ENCODE data around the gene ERCC1.

Gene ERCC1

GRCh38 chr19:45407091-45407375 is 16.7 kb downstream of the ERCC1 start:
- Histone ChIP-seq H3K36me3 (ENCODE audit: insufficient read depth, low read length) (peaks cover 4% of the 10 kb centered on the region; the same call in 1 of the 2 replicates), H3K27ac (no peak overlapping the region)

GRCh38 chr19:45406226-45407090 is 17.3 kb downstream of the ERCC1 start, which contains the start of gene POLR1G:
POLR1G (plus strand) TSS chr19:45406644; CDS start chr19:45406697, 53 bp downstream.
- H3K4me3 ChIP-seq, result peak within 1 kb of the TSS; percentile 87
- no peaks in the 10 kb centered on the region for H3K9me3 ChIP-seq (ENCODE audit: low read depth, low read length)
- TF ChIP-seq POLR2AphosphoS5 (IDR thresholded peaks at IDR 0.05; ENCODE audit: borderline replicate concordance, low read depth, low read length), result peak; percentile 89
- no peak for TF ChIP-seq FOXP2 (optimal IDR thresholded peaks at IDR 0.05; ENCODE audit: control extremely low read depth, extremely low read length, insufficient read depth)

More at GRCh38 chr19:45407091-45407375, 16.7 kb downstream of the ERCC1 start:
- H3K4me3 ChIP-seq, result peak overlapping the region; percentile 87
- TF ChIP-seq POLR2AphosphoS5 (IDR thresholded peaks at IDR 0.05; ENCODE audit: borderline replicate concordance, low read depth, low read length) (no peak), EZH2 (IDR thresholded peaks at IDR 0.05) (no peak)
- DNase-seq (ENCODE audit: low read depth, low spot score), result no peak
- no peaks in the 10 kb centered on the region for H3K9me3 ChIP-seq (ENCODE audit: low read depth, low read length)
- peak overlapping the region; percentile 97 for H3K9ac ChIP-seq (ENCODE audit: insufficient read length)

GRCh38 chr19:45405435-45406225 is 18.1 kb downstream of the ERCC1 start:
- peak overlapping the region; percentile 87 for H3K4me3 ChIP-seq
- TF ChIP-seq POLR2AphosphoS5 (IDR thresholded peaks at IDR 0.05; ENCODE audit: borderline replicate concordance, low read depth, low read length), result peak; percentile 68; the same call in 1 of the 2 replicates
- no peak for TF ChIP-seq EZH2 (IDR thresholded peaks at IDR 0.05)
- no peak for DNase-seq (ENCODE audit: low read depth, low spot score)

More at GRCh38 chr19:45406226-45407090, 17.3 kb downstream of the ERCC1 start, which contains the start of gene POLR1G:
- peak; percentile 72 for DNase-seq (ENCODE audit: low read depth, low spot score)
- H3K9ac ChIP-seq (ENCODE audit: insufficient read length), result peak within 1 kb of the TSS; percentile 97
- H3K36me3 ChIP-seq (ENCODE audit: insufficient read depth, low read length), result peaks cover 4% of the 10 kb centered on the region; the same call in 1 of the 2 replicates
- peak within 1 kb of the TSS; percentile 98 for H3K27ac ChIP-seq

GRCh38 chr19:45404557-45405434 is 18.9 kb downstream of the ERCC1 start, which contains the start of gene PPP1R13L:
PPP1R13L (minus strand) TSS chr19:45405069; CDS start chr19:45398318, 6,751 bp downstream.
- TF ChIP-seq FOXP2 (optimal IDR thresholded peaks at IDR 0.05; ENCODE audit: control extremely low read depth, extremely low read length, insufficient read depth) (no peak), POLR2AphosphoS5 (IDR thresholded peaks at IDR 0.05; ENCODE audit: borderline replicate concordance, low read depth, low read length) (no peak), EZH2 (IDR thresholded peaks at IDR 0.05) (no peak)
- DNase-seq (ENCODE audit: low read depth, low spot score), result no peak
- Histone ChIP-seq H3K9me3 (ENCODE audit: low read depth, low read length) (no peaks in the 10 kb centered on the region), H3K36me3 (ENCODE audit: insufficient read depth, low read length) (no peaks in the 10 kb centered on the region), H3K4me3 (peak within 1 kb of the TSS; percentile 87), H3K9ac (ENCODE audit: insufficient read length) (peak within 1 kb of the TSS; percentile 97), H3K27ac (peak within 1 kb of the TSS; percentile 98)

More at GRCh38 chr19:45405435-45406225, 18.1 kb downstream of the ERCC1 start:
- Histone ChIP-seq H3K9me3 (ENCODE audit: low read depth, low read length) (no peaks in the 10 kb centered on the region), H3K36me3 (ENCODE audit: insufficient read depth, low read length) (no peaks in the 10 kb centered on the region), H3K27ac (peak overlapping the region; percentile 98), H3K9ac (ENCODE audit: insufficient read length) (peak overlapping the region; percentile 97)

GRCh38 chr19:45403781-45404556 is 19.7 kb downstream of the ERCC1 start:
- TF ChIP-seq FOXP2 (optimal IDR thresholded peaks at IDR 0.05; ENCODE audit: control extremely low read depth, extremely low read length, insufficient read depth) (no peak), POLR2AphosphoS5 (IDR thresholded peaks at IDR 0.05; ENCODE audit: borderline replicate concordance, low read depth, low read length) (no peak), EZH2 (IDR thresholded peaks at IDR 0.05) (no peak)
- no peaks in the 10 kb centered on the region for H3K9me3 ChIP-seq (ENCODE audit: low read depth, low read length)
- H3K9ac ChIP-seq (ENCODE audit: insufficient read length), result no peak overlapping the region
- no peaks in the 10 kb centered on the region for H3K36me3 ChIP-seq (ENCODE audit: insufficient read depth, low read length)
- no peak for DNase-seq (ENCODE audit: low read depth, low spot score)
- no peak overlapping the region for H3K4me3 ChIP-seq
- H3K27ac ChIP-seq, result no peak overlapping the region

GRCh38 chr19:45403272-45403671 is 20.4 kb downstream of the ERCC1 start:
- no peak for DNase-seq (ENCODE audit: low read depth, low spot score)
- Histone ChIP-seq H3K9me3 (ENCODE audit: low read depth, low read length) (no peaks in the 10 kb centered on the region), H3K27ac (no peak overlapping the region), H3K36me3 (ENCODE audit: insufficient read depth, low read length) (no peaks in the 10 kb centered on the region), H3K9ac (ENCODE audit: insufficient read length) (no peak overlapping the region), H3K4me3 (no peak overlapping the region)
- TF ChIP-seq POLR2AphosphoS5 (IDR thresholded peaks at IDR 0.05; ENCODE audit: borderline replicate concordance, low read depth, low read length) (no peak), FOXP2 (optimal IDR thresholded peaks at IDR 0.05; ENCODE audit: control extremely low read depth, extremely low read length, insufficient read depth) (no peak), EZH2 (IDR thresholded peaks at IDR 0.05) (no peak)

Data from SK-N-MC (cell line).